Measurements from ENCODE around the gene SEMA3B.
"Not testable (repeated sequence)": the region's sequence is repeated elsewhere in the genome, so short reads cannot be mapped to it uniquely, and the experiment has no call there.

SEMA3B gene

DNA sequence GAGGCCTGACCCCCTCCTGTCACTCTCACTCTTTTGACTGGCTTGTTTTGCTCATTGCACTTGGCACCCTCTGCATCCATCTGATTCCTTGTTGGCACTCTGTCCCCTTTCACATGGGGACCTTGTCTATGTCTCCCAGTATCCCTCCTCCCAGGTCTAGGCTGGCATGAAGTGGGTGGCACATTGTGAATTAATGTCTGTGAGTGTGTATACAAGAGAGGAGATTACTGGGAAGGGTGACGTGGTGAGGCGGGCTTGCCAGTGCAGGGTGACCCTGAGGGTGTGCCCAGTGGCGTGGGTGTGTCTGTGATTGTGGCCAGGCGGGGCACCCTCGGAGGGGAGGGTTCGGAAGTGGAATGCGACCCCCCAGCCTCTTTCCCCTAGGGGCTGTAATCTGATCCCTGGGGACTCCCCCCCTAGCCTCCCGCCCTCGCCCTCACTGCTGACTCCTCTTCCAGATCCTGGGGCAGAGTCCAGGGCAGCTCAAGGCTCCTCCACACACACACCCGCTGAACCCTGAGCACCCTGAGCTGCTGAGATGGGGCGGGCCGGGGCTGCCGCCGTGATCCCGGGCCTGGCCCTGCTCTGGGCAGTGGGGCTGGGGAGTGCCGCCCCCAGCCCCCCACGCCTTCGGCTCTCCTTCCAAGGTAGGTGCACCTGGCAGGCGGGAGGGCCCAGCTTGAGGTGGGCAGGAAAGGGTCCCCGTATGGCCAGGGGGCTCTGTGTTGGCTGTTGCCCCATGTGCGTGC lies at the start of gene SEMA3B:
Gene SEMA3B (plus strand): TSS at position 445 of the 749 bp plus-strand sequence. CDS start 94 bp downstream, at position 539.
- Mint-ChIP-seq H3K4me3 (no peak within 1 kb of the TSS), H3K27me3 (peaks cover 29% of the 10 kb centered on the region), H3K9me3 (no peaks in the 10 kb centered on the region), H3K27ac (no peak within 1 kb of the TSS), H3K4me1 (peaks cover 10% of the 10 kb centered on the region), H3K36me3 (ENCODE audit: low read depth) (no peaks in the 10 kb centered on the region)
- no peak for DNase-seq
- ATAC-seq: no peak

GRCh38 chr3:50219285-50219684 lies 49.7 kb upstream of the SEMA3B start:
- no peak for ATAC-seq
- Mint-ChIP-seq H3K27me3 (peaks cover 3% of the 10 kb centered on the region), H3K9me3 (no peaks in the 10 kb centered on the region), H3K4me3 (no peak overlapping the region), H3K4me1 (no peaks in the 10 kb centered on the region), H3K27ac (no peak overlapping the region), H3K36me3 (ENCODE audit: low read depth) (no peaks in the 10 kb centered on the region)
- DNase-seq: no peak

- H3K4me1 Mint-ChIP-seq: no peaks in the 10 kb centered on the region
- H3K9me3 Mint-ChIP-seq: no peaks in the 10 kb centered on the region
- peaks cover 8% of the 10 kb centered on the region for H3K27me3 Mint-ChIP-seq
- no peaks in the 10 kb centered on the region for H3K36me3 Mint-ChIP-seq (ENCODE audit: low read depth)
- DNase-seq (no peak), ATAC-seq (no peak)
- H3K27ac Mint-ChIP-seq: no peak overlapping the region
- no peak overlapping the region for H3K4me3 Mint-ChIP-seq
Observed at GRCh38 chr3:50220109-50220508, 48.8 kb upstream of the SEMA3B start.

GRCh38 chr3:50221051-50221410 lies 47.9 kb upstream of the SEMA3B start:
- Mint-ChIP-seq H3K4me3 (no peak overlapping the region), H3K27ac (no peak overlapping the region), H3K4me1 (peaks cover 7% of the 10 kb centered on the region), H3K27me3 (peaks cover 8% of the 10 kb centered on the region), H3K9me3 (no peaks in the 10 kb centered on the region), H3K36me3 (ENCODE audit: low read depth) (no peaks in the 10 kb centered on the region)
- DNase-seq (no peak), ATAC-seq (no peak)

GRCh38 chr3:50221411-50222168 lies 47.4 kb upstream of the SEMA3B start:
- no peak for DNase-seq
- Mint-ChIP-seq H3K36me3 (ENCODE audit: low read depth) (no peaks in the 10 kb centered on the region), H3K27me3 (peaks cover 8% of the 10 kb centered on the region), H3K4me3 (no peak overlapping the region), H3K9me3 (no peaks in the 10 kb centered on the region), H3K27ac (no peak overlapping the region), H3K4me1 (peaks cover 10% of the 10 kb centered on the region)
- ATAC-seq: no peak

- peaks cover 8% of the 10 kb centered on the region for H3K27me3 Mint-ChIP-seq
- H3K4me3 Mint-ChIP-seq: no peak overlapping the region
- no peaks in the 10 kb centered on the region for H3K9me3 Mint-ChIP-seq
- H3K36me3 Mint-ChIP-seq (ENCODE audit: low read depth): no peaks in the 10 kb centered on the region
- no peak overlapping the region for H3K27ac Mint-ChIP-seq
- DNase-seq (no peak), ATAC-seq (no peak)
- peaks cover 15% of the 10 kb centered on the region for H3K4me1 Mint-ChIP-seq
Observed at GRCh38 chr3:50222169-50222528, 46.8 kb upstream of the SEMA3B start.

GRCh38 chr3:50224639-50225038 lies 44.3 kb upstream of the SEMA3B start:
- peaks cover 30% of the 10 kb centered on the region for H3K4me1 Mint-ChIP-seq
- DNase-seq (no peak), ATAC-seq (no peak)
- no peak overlapping the region for H3K27ac Mint-ChIP-seq
- no peaks in the 10 kb centered on the region for H3K36me3 Mint-ChIP-seq (ENCODE audit: low read depth)
- H3K27me3 Mint-ChIP-seq: peaks cover 8% of the 10 kb centered on the region
- H3K4me3 Mint-ChIP-seq: peak overlapping the region; percentile 35
- no peaks in the 10 kb centered on the region for H3K9me3 Mint-ChIP-seq

DNA sequence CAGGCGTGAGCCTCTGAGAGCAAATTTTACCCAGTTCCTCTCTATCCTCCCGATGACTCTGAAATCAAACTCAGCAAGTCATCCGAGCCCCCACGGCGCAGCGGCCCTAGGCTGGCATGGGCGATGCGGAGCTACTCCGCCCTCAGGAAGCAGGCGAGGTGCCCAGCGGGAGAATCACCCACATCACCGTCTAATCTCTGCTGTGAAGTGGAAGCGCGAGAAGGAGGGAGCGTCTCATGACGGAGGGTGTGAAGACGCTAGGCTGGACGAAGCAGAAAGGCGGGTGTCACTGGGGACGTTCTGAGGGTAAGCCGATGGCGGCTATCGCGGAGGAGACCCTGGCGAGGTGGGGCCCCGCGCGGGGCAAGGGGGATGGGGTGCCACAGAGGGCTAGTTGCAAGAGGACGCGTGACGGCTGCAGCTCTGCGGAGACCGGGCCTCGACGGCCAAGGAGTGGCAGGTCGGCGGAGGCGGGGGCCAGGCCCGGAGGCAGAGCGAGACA lies 42.0 kb upstream of the SEMA3B start:
- Mint-ChIP-seq H3K4me1 (peaks cover 30% of the 10 kb centered on the region), H3K27ac (peak overlapping the region; percentile 81), H3K27me3 (peaks cover 8% of the 10 kb centered on the region), H3K4me3 (peak overlapping the region; percentile 94), H3K9me3 (no peaks in the 10 kb centered on the region), H3K36me3 (ENCODE audit: low read depth) (no peaks in the 10 kb centered on the region)
- ATAC-seq: peak; percentile 11
- peak; percentile 51 for DNase-seq

DNA sequence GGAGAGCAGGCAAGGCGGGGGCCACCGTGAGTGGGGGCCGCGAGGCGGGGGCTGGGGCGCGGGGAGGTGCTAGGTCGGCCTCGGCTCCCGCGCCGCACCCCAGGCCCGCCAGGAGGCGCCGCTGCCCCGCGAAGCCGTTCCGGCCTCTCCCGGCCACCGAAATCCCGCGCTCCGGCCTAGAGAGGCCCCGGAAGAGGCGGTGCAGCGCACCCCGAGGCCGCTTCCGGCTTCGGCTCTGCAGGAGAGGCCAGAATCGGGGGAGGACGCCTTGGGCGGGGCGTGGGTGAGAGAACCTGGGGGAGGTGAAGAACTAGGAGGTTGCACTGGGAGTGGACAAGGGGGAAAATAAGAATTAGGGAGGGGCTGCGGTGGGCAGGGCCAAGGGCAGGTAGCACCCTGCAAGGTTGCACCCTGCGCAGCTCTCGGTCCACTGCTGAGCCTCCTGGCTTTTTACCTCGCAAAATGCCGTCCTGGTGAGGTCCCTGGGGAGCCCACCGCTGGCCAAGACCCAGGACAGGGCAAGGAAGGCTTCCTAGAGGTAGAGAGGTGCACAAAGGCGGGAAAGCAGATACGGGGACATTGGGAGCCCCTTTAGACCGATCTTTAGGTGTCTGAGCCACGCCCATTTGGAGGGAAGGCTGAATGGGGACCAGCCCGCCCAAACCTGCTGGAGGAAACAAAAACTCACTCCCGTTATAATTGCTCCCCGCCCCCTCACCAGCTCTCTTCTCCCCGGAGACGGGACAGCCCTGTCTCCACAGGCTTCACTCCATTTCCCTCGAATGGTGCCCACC lies 41.4 kb upstream of the SEMA3B start:
- H3K27ac Mint-ChIP-seq: peak overlapping the region; percentile 92
- H3K9me3 Mint-ChIP-seq: no peaks in the 10 kb centered on the region
- no peaks in the 10 kb centered on the region for H3K36me3 Mint-ChIP-seq (ENCODE audit: low read depth)
- peaks cover 8% of the 10 kb centered on the region for H3K27me3 Mint-ChIP-seq
- H3K4me3 Mint-ChIP-seq: peak overlapping the region; percentile 94
- ATAC-seq: peak; percentile 85
- H3K4me1 Mint-ChIP-seq: peaks cover 30% of the 10 kb centered on the region
- DNase-seq: peak; percentile 95

DNA sequence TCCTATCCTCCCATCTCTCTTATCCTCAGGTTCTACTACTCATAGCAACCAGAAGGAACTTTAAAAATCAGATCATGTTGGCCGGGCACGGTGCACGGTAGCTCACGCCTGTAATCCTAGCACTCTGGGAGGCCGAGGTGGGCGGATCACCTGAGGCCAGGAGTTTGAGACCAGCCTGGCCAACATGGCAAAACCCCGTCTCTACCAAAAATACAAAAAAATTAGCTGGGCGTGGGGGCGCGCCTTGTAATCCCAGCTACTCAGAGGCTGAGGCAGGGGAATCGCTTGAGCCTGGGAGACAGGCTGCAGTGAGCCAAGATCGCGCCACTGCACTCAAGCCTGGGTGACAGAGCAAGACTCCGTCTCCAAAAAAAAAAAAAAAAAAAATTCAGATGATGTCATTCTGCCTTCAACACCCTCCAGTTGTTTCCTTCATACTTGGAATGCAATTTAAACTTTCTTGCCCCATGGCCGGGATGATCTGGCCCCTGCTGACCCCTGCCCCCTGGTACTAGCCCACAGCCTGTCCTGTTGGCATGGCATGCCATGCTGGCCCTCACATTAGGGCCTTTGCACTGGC lies 40.7 kb upstream of the SEMA3B start:
- not testable (repeated sequence) for H3K9me3 Mint-ChIP-seq; H3K27me3 Mint-ChIP-seq; ATAC-seq; H3K36me3 Mint-ChIP-seq (ENCODE audit: low read depth); DNase-seq
- peaks cover 30% of the 10 kb centered on the region for H3K4me1 Mint-ChIP-seq
- peak overlapping the region; percentile 92 for H3K27ac Mint-ChIP-seq
- peak overlapping the region; percentile 94 for H3K4me3 Mint-ChIP-seq

DNA sequence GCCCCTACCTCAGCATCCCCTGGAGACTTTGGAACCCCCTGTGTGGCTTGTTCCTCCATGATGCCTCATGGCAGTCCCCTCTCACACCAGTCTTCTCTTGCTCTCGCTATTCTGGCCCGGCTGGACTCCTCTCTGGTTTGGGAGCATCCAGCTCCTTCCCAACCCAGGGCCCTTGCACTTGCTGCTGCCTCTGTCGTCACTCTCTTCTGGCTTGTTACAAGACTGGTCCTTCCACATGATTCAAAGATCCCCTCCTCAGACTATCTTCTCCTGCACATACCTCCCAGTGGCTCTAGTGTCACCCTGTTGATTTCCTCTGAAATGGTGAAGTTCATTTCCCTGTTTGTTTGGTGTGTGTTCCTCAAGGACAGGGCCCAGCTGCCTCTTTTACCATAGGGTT lies 39.5 kb upstream of the SEMA3B start:
- Mint-ChIP-seq H3K4me1 (peaks cover 32% of the 10 kb centered on the region), H3K9me3 (no peaks in the 10 kb centered on the region), H3K27me3 (peaks cover 5% of the 10 kb centered on the region), H3K36me3 (ENCODE audit: low read depth) (no peaks in the 10 kb centered on the region), H3K4me3 (no peak overlapping the region), H3K27ac (no peak overlapping the region)
- DNase-seq: no peak
- ATAC-seq: no peak

GRCh38 chr3:50230104-50230793 lies 38.7 kb upstream of the SEMA3B start:
- no peak for DNase-seq
- H3K36me3 Mint-ChIP-seq (ENCODE audit: low read depth): no peaks in the 10 kb centered on the region
- ATAC-seq: no peak
- H3K9me3 Mint-ChIP-seq: no peaks in the 10 kb centered on the region
- H3K27ac Mint-ChIP-seq: no peak overlapping the region
- H3K27me3 Mint-ChIP-seq: no peaks in the 10 kb centered on the region
- no peak overlapping the region for H3K4me3 Mint-ChIP-seq
- H3K4me1 Mint-ChIP-seq: peaks cover 37% of the 10 kb centered on the region

- ATAC-seq (no peak), DNase-seq (no peak)
- Mint-ChIP-seq H3K9me3 (no peaks in the 10 kb centered on the region), H3K27ac (no peak overlapping the region), H3K4me3 (no peak overlapping the region), H3K4me1 (peaks cover 37% of the 10 kb centered on the region), H3K27me3 (no peaks in the 10 kb centered on the region), H3K36me3 (ENCODE audit: low read depth) (no peaks in the 10 kb centered on the region)
Observed at GRCh38 chr3:50230794-50231125, 38.2 kb upstream of the SEMA3B start.

DNA sequence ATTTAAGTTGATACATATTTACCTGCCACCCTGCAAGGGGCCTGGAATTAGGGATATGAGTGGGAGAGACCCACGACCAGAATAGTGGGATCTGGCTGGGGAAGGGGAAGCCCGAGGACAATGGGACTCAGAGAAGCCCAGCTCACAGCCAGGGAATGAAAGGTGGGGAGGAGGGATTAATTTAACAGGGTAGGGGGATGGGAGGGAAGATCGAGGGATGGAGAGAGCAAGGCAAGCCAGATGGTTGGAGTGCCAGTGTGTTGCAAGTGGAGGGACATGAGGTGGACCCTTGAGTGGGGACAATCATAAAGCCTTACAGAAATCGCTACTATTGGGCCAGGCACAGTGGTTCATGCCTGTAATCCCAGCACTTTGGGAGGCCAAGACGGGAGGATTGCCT lies 37.4 kb upstream of the SEMA3B start:
- ATAC-seq (no peak), DNase-seq (no peak)
- H3K9me3 Mint-ChIP-seq: no peaks in the 10 kb centered on the region
- no peaks in the 10 kb centered on the region for H3K27me3 Mint-ChIP-seq
- no peaks in the 10 kb centered on the region for H3K36me3 Mint-ChIP-seq (ENCODE audit: low read depth)
- H3K4me1 Mint-ChIP-seq: peaks cover 30% of the 10 kb centered on the region
- no peak overlapping the region for H3K4me3 Mint-ChIP-seq
- H3K27ac Mint-ChIP-seq: no peak overlapping the region
